ENCODE data around the gene MMP24. TPM values are rescaled to one million over a fixed set of nuclear protein-coding genes. Genes with fewer than 3 reads are reported as not detected.

MMP24 gene
- total RNA-seq, 1 experiment from 2014 or later, result 8.2 TPM

- H3K4me1 Mint-ChIP-seq (ENCODE audit: low read depth, unreplicated experiment), result no peaks in the 10 kb centered on the region
- H3K36me3 Mint-ChIP-seq (ENCODE audit: insufficient read depth, unreplicated experiment), result no peaks in the 10 kb centered on the region
- H3K9me3 Mint-ChIP-seq (ENCODE audit: low read depth, unreplicated experiment), result no peaks in the 10 kb centered on the region
- DNase-seq, result no peak
- H3K27ac Mint-ChIP-seq (ENCODE audit: unreplicated experiment), result no peak overlapping the region
- H3K27me3 Mint-ChIP-seq (ENCODE audit: unreplicated experiment), result peaks cover 14% of the 10 kb centered on the region
- CTCF ChIA-PET, result no interaction called here
- intact Hi-C loops (cut with micrococcal nuclease; ENCODE audit: unreplicated experiment), result no loop called here
- no peak overlapping the region for H3K4me3 Mint-ChIP-seq (ENCODE audit: low read depth, unreplicated experiment)
- no TSS peak for BruUV-seq (replicated peaks)
- TF ChIP-seq CTCF (IDR thresholded peaks at IDR 0.05; ENCODE audit: unreplicated experiment), result no peak
Observed at GRCh38 chr20:35237486-35237885, 11.0 kb downstream of the MMP24 start.

GRCh38 chr20:35238170-35238569 lies 11.7 kb downstream of the MMP24 start:
- no peaks in the 10 kb centered on the region for H3K9me3 Mint-ChIP-seq (ENCODE audit: low read depth, unreplicated experiment)
- no peak overlapping the region for H3K4me3 Mint-ChIP-seq (ENCODE audit: low read depth, unreplicated experiment)
- no peak overlapping the region for H3K27ac Mint-ChIP-seq (ENCODE audit: unreplicated experiment)
- intact Hi-C loops (cut with micrococcal nuclease; ENCODE audit: unreplicated experiment), result no loop called here
- no peaks in the 10 kb centered on the region for H3K36me3 Mint-ChIP-seq (ENCODE audit: insufficient read depth, unreplicated experiment)
- peaks cover 14% of the 10 kb centered on the region for H3K27me3 Mint-ChIP-seq (ENCODE audit: unreplicated experiment)
- no TSS peak for BruUV-seq (replicated peaks)
- no peak for DNase-seq
- TF ChIP-seq CTCF (IDR thresholded peaks at IDR 0.05; ENCODE audit: unreplicated experiment), result no peak
- CTCF ChIA-PET, result no interaction called here
- H3K4me1 Mint-ChIP-seq (ENCODE audit: low read depth, unreplicated experiment), result no peaks in the 10 kb centered on the region

- Mint-ChIP-seq H3K27ac (ENCODE audit: unreplicated experiment) (no peak overlapping the region), H3K27me3 (ENCODE audit: unreplicated experiment) (peaks cover 14% of the 10 kb centered on the region), H3K4me1 (ENCODE audit: low read depth, unreplicated experiment) (no peaks in the 10 kb centered on the region), H3K4me3 (ENCODE audit: low read depth, unreplicated experiment) (no peak overlapping the region), H3K36me3 (ENCODE audit: insufficient read depth, unreplicated experiment) (no peaks in the 10 kb centered on the region), H3K9me3 (ENCODE audit: low read depth, unreplicated experiment) (no peaks in the 10 kb centered on the region)
- BruUV-seq (replicated peaks), result no TSS peak
- CTCF ChIA-PET, result interaction anchor here (0.7 kb wide), 1 partner anchor 30 kb away, joined by 4 read pairs; no protein-coding TSS in a partner anchor
- no peak for DNase-seq
- intact Hi-C loops (cut with micrococcal nuclease; ENCODE audit: unreplicated experiment), result no loop called here
- no peak for TF ChIP-seq CTCF (IDR thresholded peaks at IDR 0.05; ENCODE audit: unreplicated experiment)
Observed at GRCh38 chr20:35238735-35239134, 12.2 kb downstream of the MMP24 start.

GRCh38 chr20:35240083-35240810 lies 13.8 kb downstream of the MMP24 start:
- H3K27ac Mint-ChIP-seq (ENCODE audit: unreplicated experiment), result no peak overlapping the region
- H3K27me3 Mint-ChIP-seq (ENCODE audit: unreplicated experiment), result peaks cover 14% of the 10 kb centered on the region
- no peaks in the 10 kb centered on the region for H3K4me1 Mint-ChIP-seq (ENCODE audit: low read depth, unreplicated experiment)
- DNase-seq, result no peak
- H3K9me3 Mint-ChIP-seq (ENCODE audit: low read depth, unreplicated experiment), result no peaks in the 10 kb centered on the region
- no peak for TF ChIP-seq CTCF (IDR thresholded peaks at IDR 0.05; ENCODE audit: unreplicated experiment)
- intact Hi-C loops (cut with micrococcal nuclease; ENCODE audit: unreplicated experiment), result no loop called here
- no TSS peak for BruUV-seq (replicated peaks)
- CTCF ChIA-PET, result interaction anchor here (0.5 kb wide), 1 partner anchor 164 kb away, joined by 3 read pairs; no protein-coding TSS in a partner anchor
- H3K36me3 Mint-ChIP-seq (ENCODE audit: insufficient read depth, unreplicated experiment), result no peaks in the 10 kb centered on the region
- no peak overlapping the region for H3K4me3 Mint-ChIP-seq (ENCODE audit: low read depth, unreplicated experiment)

Measured in Calu3 (cell line).